SK-N-SH (cell line): ENCODE data around the gene CCL7.

ENCODE experiments used
- EP300 ChIP-seq, 2 experiments: IDR thresholded peaks; 2 replicates each; pipeline versions ENCODE4 v1.4.0 to v1.6.1; 2012; ENCODE audit warnings: borderline replicate concordance in 1 of 2, low read depth in 1 of 2, low read length in 1 of 2
- EZH2phosphoT487 ChIP-seq: fragments of 200-600 bp; sonication (generic); IDR thresholded peaks from 2 replicates; pipeline ENCODE4 v1.6.1; 2017; ENCODE audit warnings: low read depth, mixed run types, mild to moderate bottlenecking, antibody characterized with exemption, moderate library complexity, borderline replicate concordance
- MXI1 ChIP-seq: IDR thresholded peaks from 2 replicates; pipeline ENCODE4 v1.6.1; 2012; ENCODE audit warnings: mild to moderate bottlenecking, low read depth, low read length, improper control_type of control experiment
- TF ChIP-seq, protein P1 (sequence below): fragments of 200-600 bp; sonication (generic); IDR thresholded peaks from 2 replicates; pipeline ENCODE4 v1.6.1; 2017; ENCODE audit warnings: antibody characterized with exemption, mild to moderate bottlenecking, moderate library complexity
- TF ChIP-seq, protein P2 (sequence below): fragments of 150-350 bp; IDR thresholded peaks from 2 replicates; pipeline ENCODE4 v1.6.1; 2017; ENCODE audit warnings: antibody characterized with exemption, low read length, low read depth, borderline replicate concordance

DNA sequence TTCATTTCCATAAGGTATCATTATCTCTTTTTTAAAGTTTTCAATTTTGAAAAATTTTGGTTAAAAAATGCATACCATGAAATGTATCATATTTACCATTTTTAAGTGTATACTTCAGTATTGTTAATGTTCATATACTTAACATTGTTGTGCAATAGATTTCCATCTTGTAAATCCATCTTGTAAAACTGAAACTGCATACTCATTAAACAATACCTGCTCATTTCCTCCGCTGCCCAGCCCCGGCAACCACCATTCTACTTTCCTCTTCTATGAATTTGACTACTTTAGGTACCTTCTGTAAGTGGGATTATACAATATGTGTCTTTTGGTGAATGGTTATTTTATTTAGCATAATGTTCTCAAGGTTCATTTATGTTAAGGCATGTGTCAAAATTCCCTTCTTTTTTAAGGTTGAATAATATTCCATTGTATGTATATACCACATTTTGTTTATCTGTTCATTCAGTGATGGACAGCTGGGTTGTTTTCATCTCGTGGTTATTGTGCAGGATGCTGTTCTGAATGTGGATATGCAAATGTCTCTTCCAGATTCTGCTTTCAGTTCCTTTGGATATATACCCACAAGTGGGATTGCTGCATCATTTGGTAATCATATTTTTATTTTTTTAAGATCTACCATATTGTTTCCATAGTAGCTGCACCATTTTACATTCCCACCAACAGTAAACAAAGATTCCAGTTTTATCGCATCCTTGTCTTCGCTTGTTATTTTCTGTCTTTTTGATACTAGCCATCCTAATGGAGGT lies 8.3 kb upstream of the CCL7 start:
- TF ChIP-seq, protein P1, sequence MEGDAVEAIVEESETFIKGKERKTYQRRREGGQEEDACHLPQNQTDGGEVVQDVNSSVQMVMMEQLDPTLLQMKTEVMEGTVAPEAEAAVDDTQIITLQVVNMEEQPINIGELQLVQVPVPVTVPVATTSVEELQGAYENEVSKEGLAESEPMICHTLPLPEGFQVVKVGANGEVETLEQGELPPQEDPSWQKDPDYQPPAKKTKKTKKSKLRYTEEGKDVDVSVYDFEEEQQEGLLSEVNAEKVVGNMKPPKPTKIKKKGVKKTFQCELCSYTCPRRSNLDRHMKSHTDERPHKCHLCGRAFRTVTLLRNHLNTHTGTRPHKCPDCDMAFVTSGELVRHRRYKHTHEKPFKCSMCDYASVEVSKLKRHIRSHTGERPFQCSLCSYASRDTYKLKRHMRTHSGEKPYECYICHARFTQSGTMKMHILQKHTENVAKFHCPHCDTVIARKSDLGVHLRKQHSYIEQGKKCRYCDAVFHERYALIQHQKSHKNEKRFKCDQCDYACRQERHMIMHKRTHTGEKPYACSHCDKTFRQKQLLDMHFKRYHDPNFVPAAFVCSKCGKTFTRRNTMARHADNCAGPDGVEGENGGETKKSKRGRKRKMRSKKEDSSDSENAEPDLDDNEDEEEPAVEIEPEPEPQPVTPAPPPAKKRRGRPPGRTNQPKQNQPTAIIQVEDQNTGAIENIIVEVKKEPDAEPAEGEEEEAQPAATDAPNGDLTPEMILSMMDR = no peak
- no peak for TF ChIP-seq EP300 (IDR thresholded peaks at IDR 0.05; ENCODE audit: borderline replicate concordance in 1 of 2, low read depth in 1 of 2, low read length in 1 of 2)
- TF ChIP-seq, protein P2, sequence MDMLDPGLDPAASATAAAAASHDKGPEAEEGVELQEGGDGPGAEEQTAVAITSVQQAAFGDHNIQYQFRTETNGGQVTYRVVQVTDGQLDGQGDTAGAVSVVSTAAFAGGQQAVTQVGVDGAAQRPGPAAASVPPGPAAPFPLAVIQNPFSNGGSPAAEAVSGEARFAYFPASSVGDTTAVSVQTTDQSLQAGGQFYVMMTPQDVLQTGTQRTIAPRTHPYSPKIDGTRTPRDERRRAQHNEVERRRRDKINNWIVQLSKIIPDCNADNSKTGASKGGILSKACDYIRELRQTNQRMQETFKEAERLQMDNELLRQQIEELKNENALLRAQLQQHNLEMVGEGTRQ = no peak
- TF ChIP-seq EZH2phosphoT487 = no peak
- no peak for TF ChIP-seq MXI1
